ENCODE results near the gene TCF7L2.

Gene TCF7L2

DNA sequence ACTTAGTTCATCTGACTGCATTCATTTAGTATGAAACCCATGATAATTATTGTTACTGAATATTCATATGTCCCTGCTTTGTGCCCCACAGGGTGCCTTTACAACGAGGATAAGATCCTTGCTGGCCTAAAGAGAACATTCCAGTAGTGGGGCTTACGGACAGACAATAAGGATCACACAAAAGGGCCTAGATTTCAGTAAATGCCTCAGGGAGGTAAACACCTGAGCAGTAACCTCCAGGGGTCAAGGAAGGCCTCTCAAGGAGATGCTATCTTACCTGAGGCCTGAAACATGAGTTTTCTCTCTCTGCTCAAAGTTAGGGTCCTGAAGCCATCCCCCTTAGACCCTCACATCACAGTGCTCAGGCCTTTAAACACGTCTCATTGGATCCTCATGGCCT lies 228.7 kb downstream of the TCF7L2 start:
- H3K9me3 ChIP-seq = no peaks in the 10 kb centered on the region
- H3K27me3 ChIP-seq = no peaks in the 10 kb centered on the region
- no peak overlapping the region for H3K4me3 ChIP-seq
- TF ChIP-seq, protein P1, sequence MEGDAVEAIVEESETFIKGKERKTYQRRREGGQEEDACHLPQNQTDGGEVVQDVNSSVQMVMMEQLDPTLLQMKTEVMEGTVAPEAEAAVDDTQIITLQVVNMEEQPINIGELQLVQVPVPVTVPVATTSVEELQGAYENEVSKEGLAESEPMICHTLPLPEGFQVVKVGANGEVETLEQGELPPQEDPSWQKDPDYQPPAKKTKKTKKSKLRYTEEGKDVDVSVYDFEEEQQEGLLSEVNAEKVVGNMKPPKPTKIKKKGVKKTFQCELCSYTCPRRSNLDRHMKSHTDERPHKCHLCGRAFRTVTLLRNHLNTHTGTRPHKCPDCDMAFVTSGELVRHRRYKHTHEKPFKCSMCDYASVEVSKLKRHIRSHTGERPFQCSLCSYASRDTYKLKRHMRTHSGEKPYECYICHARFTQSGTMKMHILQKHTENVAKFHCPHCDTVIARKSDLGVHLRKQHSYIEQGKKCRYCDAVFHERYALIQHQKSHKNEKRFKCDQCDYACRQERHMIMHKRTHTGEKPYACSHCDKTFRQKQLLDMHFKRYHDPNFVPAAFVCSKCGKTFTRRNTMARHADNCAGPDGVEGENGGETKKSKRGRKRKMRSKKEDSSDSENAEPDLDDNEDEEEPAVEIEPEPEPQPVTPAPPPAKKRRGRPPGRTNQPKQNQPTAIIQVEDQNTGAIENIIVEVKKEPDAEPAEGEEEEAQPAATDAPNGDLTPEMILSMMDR (IDR thresholded peaks at IDR 0.05) = no peak
- no peaks in the 10 kb centered on the region for H3K36me3 ChIP-seq
- H3K27ac ChIP-seq = no peak overlapping the region
- intact Hi-C loops (cut with DNase I; ENCODE audit: low total_unique reads) = no loop called here
- no peak for DNase-seq
- H3K4me1 ChIP-seq = peaks cover 0 to 39% (median 23%) of the 10 kb centered on the region in 4 donors

DNA sequence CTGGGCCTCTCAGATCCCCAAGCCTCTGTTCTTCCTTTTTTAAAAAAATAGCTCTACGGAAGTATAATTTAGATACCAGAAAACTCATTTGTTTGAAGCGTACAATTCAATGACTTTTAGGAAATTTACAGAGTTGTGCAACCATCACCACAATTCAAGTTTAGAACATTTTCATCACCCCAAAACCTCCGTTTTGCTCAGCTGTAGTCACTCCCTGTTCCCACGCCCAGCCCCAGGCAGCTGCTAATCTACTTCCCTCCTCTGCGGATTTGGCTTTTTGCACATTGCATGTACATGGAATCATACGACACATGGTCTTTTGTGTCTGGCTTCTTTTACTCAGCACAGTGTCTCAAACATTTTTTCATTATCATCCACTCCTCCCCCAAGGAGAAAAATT lies 229.2 kb downstream of the TCF7L2 start:
- DNase-seq = peak in 1 of 2 donors; percentile 47
- TF ChIP-seq, protein P1 (IDR thresholded peaks at IDR 0.05) = no peak
- no peak overlapping the region for H3K4me3 ChIP-seq
- no peaks in the 10 kb centered on the region for H3K27me3 ChIP-seq
- no peaks in the 10 kb centered on the region for H3K36me3 ChIP-seq
- H3K9me3 ChIP-seq = no peaks in the 10 kb centered on the region
- peaks cover 0 to 39% (median 23%) of the 10 kb centered on the region in 4 donors for H3K4me1 ChIP-seq
- intact Hi-C loops (cut with DNase I; ENCODE audit: low total_unique reads) = no loop called here
- no peak overlapping the region for H3K27ac ChIP-seq

DNA sequence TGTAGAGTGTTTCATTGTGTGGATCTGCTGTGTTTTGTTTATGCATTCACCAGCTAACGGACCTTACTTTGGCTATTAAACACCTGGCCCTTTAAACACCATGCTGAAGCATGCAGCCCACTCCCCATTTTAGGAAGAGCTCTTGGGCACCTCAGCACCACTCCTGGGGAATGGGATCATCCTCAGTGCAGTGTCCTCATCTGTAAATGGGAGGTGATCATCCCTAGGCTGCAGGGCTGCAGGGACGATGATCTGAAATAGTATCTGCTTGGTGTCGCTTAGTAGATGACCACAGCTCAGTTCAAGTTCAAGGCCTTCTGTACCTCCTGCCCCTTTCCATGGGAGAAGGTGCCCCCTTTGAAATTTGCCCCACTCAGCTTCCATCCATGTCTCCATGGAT lies 229.9 kb downstream of the TCF7L2 start:
- no peaks in the 10 kb centered on the region for H3K36me3 ChIP-seq
- no peak for DNase-seq
- no peaks in the 10 kb centered on the region for H3K27me3 ChIP-seq
- intact Hi-C loops (cut with DNase I; ENCODE audit: low total_unique reads) = no loop called here
- peaks cover 0 to 39% (median 23%) of the 10 kb centered on the region in 4 donors for H3K4me1 ChIP-seq
- H3K9me3 ChIP-seq = no peaks in the 10 kb centered on the region
- no peak overlapping the region for H3K27ac ChIP-seq
- TF ChIP-seq, protein P1 (IDR thresholded peaks at IDR 0.05) = no peak
- no peak overlapping the region for H3K4me3 ChIP-seq

DNA sequence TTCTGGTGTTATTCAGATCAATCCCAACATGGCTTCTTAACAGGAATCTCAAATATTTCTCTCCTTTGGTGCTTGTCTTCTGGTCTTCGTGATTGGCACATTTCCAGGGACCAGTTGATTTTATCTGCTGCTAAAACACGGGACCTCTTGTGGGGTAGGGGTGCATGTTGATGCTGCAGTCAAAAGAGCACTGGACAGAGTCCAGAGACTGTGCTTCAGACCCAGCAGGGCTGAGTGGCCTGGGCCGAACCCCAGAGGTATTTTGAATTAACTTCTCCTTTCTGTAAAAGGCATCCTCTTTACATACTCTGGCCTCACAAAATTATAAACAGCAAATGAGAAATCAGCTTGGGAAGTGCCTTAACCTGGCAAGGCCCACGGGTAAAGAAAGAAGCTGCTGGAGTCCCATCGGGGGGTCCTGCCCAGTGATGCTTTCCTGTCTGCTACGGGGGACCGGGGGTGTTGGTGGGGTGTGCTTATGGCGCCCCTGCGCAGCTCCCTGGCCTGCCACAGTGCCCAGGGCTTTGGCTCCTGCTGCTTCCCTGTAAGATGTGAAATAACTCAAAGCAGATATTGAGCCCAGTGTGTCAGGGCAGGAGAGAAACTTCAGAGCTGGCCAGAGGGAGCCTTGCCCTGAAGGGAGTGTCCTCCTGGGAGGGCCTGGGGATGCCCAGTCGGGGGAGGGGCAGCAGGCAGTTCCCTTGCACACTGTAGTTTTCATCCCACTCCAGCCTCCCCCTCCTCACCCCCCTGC lies 230.5 kb downstream of the TCF7L2 start:
- no peak overlapping the region for H3K4me3 ChIP-seq
- no peaks in the 10 kb centered on the region for H3K27me3 ChIP-seq
- intact Hi-C loops (cut with DNase I; ENCODE audit: low total_unique reads) = no loop called here
- no peak for DNase-seq
- TF ChIP-seq, protein P1 (IDR thresholded peaks at IDR 0.05) = no peak
- no peaks in the 10 kb centered on the region for H3K9me3 ChIP-seq
- H3K27ac ChIP-seq = no peak overlapping the region
- H3K4me1 ChIP-seq = peaks cover 0 to 38% (median 23%) of the 10 kb centered on the region in 4 donors
- H3K36me3 ChIP-seq = no peaks in the 10 kb centered on the region

DNA sequence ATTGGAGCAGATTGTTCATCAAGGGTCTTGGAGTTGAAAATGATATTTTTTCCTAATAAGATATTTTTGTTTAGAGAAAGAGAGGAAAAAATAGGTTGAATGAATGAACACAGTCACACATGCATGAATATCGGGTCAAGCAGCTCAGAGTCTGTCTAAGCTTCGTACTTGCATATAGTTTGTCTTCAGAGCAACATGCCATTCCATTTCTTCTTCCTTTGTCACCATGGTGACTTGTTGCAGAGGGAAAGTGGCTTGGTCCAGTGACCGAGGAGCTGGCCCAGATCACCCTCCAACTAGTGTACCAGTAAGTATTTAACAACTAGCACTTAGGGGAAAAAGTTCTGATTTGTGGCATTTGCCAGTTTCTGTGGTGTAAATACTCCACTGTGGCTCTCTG lies 232.1 kb downstream of the TCF7L2 start:
- no peak overlapping the region for H3K4me3 ChIP-seq
- no peaks in the 10 kb centered on the region for H3K27me3 ChIP-seq
- intact Hi-C loops (cut with DNase I; ENCODE audit: low total_unique reads) = no loop called here
- H3K27ac ChIP-seq = no peak overlapping the region
- no peak for DNase-seq
- no peaks in the 10 kb centered on the region for H3K9me3 ChIP-seq
- H3K36me3 ChIP-seq = no peaks in the 10 kb centered on the region
- peaks cover 0 to 27% (median 14%) of the 10 kb centered on the region in 4 donors for H3K4me1 ChIP-seq
- TF ChIP-seq, protein P1 (IDR thresholded peaks at IDR 0.05) = no peak
